Cerebellar nuclear complex (tissue), 1 donor: Measurements from ENCODE around the gene SETBP1.

Source experiments
- DNase-seq, 2 experiments: peaks; one replicate each; lab custom pipeline; 2025; lab: John Stamatoyannopoulos, UW

SETBP1 gene

GRCh38 chr18:44759925-44760342 lies 79.2 kb downstream of the SETBP1 start:
- DNase-seq, result no peak

- no peak for DNase-seq
Measured at GRCh38 chr18:44761812-44762211, 81.1 kb downstream of the SETBP1 start.

GRCh38 chr18:44763327-44763726 lies 82.6 kb downstream of the SETBP1 start:
- no peak for DNase-seq

GRCh38 chr18:44764863-44765262 lies 84.2 kb downstream of the SETBP1 start:
- DNase-seq, result no peak

- no peak for DNase-seq
Measured at GRCh38 chr18:44765456-44765855, 84.8 kb downstream of the SETBP1 start.

- no peak for DNase-seq
Measured at GRCh38 chr18:44766450-44766849, 85.8 kb downstream of the SETBP1 start.

GRCh38 chr18:44767807-44768206 lies 87.1 kb downstream of the SETBP1 start:
- no peak for DNase-seq

- DNase-seq, result no peak
Measured at GRCh38 chr18:44770641-44771040, 90.0 kb downstream of the SETBP1 start.

- DNase-seq, result no peak
Measured at GRCh38 chr18:44771572-44771955, 90.9 kb downstream of the SETBP1 start.

- no peak for DNase-seq
Measured at GRCh38 chr18:44771956-44772917, 91.5 kb downstream of the SETBP1 start.

GRCh38 chr18:44773640-44774155 lies 93.0 kb downstream of the SETBP1 start:
- DNase-seq, result no peak

GRCh38 chr18:44774191-44774590 lies 93.5 kb downstream of the SETBP1 start:
- no peak for DNase-seq

GRCh38 chr18:44777457-44778192 lies 96.9 kb downstream of the SETBP1 start:
- no peak for DNase-seq

GRCh38 chr18:44778788-44779187 lies 98.1 kb downstream of the SETBP1 start:
- DNase-seq, result no peak

- DNase-seq, result no peak
Measured at GRCh38 chr18:44779753-44780292, 99.1 kb downstream of the SETBP1 start.

- no peak for DNase-seq
Measured at GRCh38 chr18:44781886-44782285, 101.2 kb downstream of the SETBP1 start.

GRCh38 chr18:44782617-44783016 lies 101.9 kb downstream of the SETBP1 start:
- DNase-seq, result no peak

GRCh38 chr18:44783371-44783770 lies 102.7 kb downstream of the SETBP1 start:
- DNase-seq, result no peak

- DNase-seq, result no peak
Measured at GRCh38 chr18:44786257-44786656, 105.6 kb downstream of the SETBP1 start.

- DNase-seq, result no peak
Measured at GRCh38 chr18:44786688-44787087, 106.0 kb downstream of the SETBP1 start.

- no peak for DNase-seq
Measured at GRCh38 chr18:44788334-44788733, 107.6 kb downstream of the SETBP1 start.

GRCh38 chr18:44789710-44790109 lies 109.0 kb downstream of the SETBP1 start:
- DNase-seq, result no peak

GRCh38 chr18:44790860-44791259 lies 110.2 kb downstream of the SETBP1 start:
- no peak for DNase-seq
